HG03139 (cell line): Measurements from ENCODE around the gene LRRC3.

Experiments
- ATAC-seq: cut with Tn5 transposase; IDR thresholded peaks from one replicate; pipeline ENCODE4 v1.9.1; 2021; ENCODE audit not compliant: unreplicated experiment

Gene LRRC3

GRCh38 chr21:44456214-44456914 is 1.1 kb downstream of the LRRC3 start:
- no peak for ATAC-seq

- ATAC-seq = no peak
These were observed 1.8 kb downstream of the LRRC3 start for GRCh38 chr21:44456915-44457736.

- no peak for ATAC-seq
These were observed 3.8 kb downstream of the LRRC3 start for GRCh38 chr21:44458971-44459711.

- no peak for ATAC-seq
These were observed 4.6 kb downstream of the LRRC3 start for GRCh38 chr21:44459712-44460440.

GRCh38 chr21:44460441-44460755 is 5.1 kb downstream of the LRRC3 start:
- no peak for ATAC-seq

GRCh38 chr21:44461005-44461404 is 5.7 kb downstream of the LRRC3 start:
- ATAC-seq = no peak

GRCh38 chr21:44461464-44462001 is 6.2 kb downstream of the LRRC3 start:
- no peak for ATAC-seq

- no peak for ATAC-seq
These were observed 7.0 kb downstream of the LRRC3 start for GRCh38 chr21:44462086-44462833.

- ATAC-seq = no peak
These were observed 7.5 kb downstream of the LRRC3 start for GRCh38 chr21:44462834-44463200.

- ATAC-seq = no peak
These were observed 8.4 kb downstream of the LRRC3 start for GRCh38 chr21:44463724-44464123.

- no peak for ATAC-seq
These were observed 9.0 kb downstream of the LRRC3 start for GRCh38 chr21:44464351-44464750.

GRCh38 chr21:44466351-44466954 is 11.1 kb downstream of the LRRC3 start:
- ATAC-seq = no peak

GRCh38 chr21:44466996-44467858 is 11.9 kb downstream of the LRRC3 start:
- no peak for ATAC-seq

GRCh38 chr21:44467859-44468195 is 12.5 kb downstream of the LRRC3 start:
- no peak for ATAC-seq

- ATAC-seq = no peak
These were observed 16.0 kb downstream of the LRRC3 start for GRCh38 chr21:44471341-44471740.

- no peak for ATAC-seq
These were observed 16.7 kb downstream of the LRRC3 start for GRCh38 chr21:44471996-44472395.

- no peak for ATAC-seq
These were observed 18.7 kb downstream of the LRRC3 start for GRCh38 chr21:44473915-44474555.

GRCh38 chr21:44475266-44475845 is 20.0 kb downstream of the LRRC3 start:
- ATAC-seq = no peak
